ENCODE measurements around the gene AKAP13. TPM values are rescaled to one million over a fixed set of nuclear protein-coding genes. Genes with fewer than 3 reads are reported as not detected.
A peak's percentile ranks its signal among the peaks of the same experiment; 100 is the strongest.

Gene AKAP13
- total RNA-seq, 1 experiment from 2014 or later: 47.3 TPM

GRCh38 chr15:85443593-85444087, 63.2 kb downstream of the AKAP13 start:
- peaks cover 6% of the 10 kb centered on the region; the same call in 1 of the 2 replicates for H3K79me2 ChIP-seq (ENCODE audit: insufficient read depth, low read length)

More at GRCh38 chr15:85443593-85444087, 63.2 kb downstream of the AKAP13 start:
- Mint-ChIP-seq H3K27me3 (ENCODE audit: low read depth) (no peaks in the 10 kb centered on the region), H3K4me1 (peaks cover 20 to 27% of the 10 kb centered on the region in 2 experiments), H3K9me3 (peaks cover 4 to 12% of the 10 kb centered on the region in 2 experiments; a peak in 4 of 5 replicates), H3K36me3 (ENCODE audit: insufficient read depth in 1 of 3, low read depth in 3 of 3) (peaks cover 4 to 6% (median 5%) of the 10 kb centered on the region in 3 experiments; a peak in 5 of 7 replicates), H3K27ac (peak overlapping the region in 2 of 3 experiments; percentile 4 to 21; a peak in 3 of 7 replicates), H3K4me3 (no peak overlapping the region)
- Histone ChIP-seq H3K23ac (ENCODE audit: insufficient read length, low read depth, low read length) (no peak overlapping the region), H2BK20ac (ENCODE audit: low read depth, low read length, poor library complexity, severe bottlenecking) (no peak overlapping the region), H3K9me3 (ENCODE audit: control insufficient read depth, low read depth, low read length) (no peaks in the 10 kb centered on the region), H4K91ac (ENCODE audit: insufficient read length, low read depth, low read length) (no peak overlapping the region), H4K5ac (ENCODE audit: insufficient read length, low read depth, low read length) (no peak overlapping the region), H3K79me1 (ENCODE audit: insufficient read depth, low read depth, low read length, poor library complexity, severe bottlenecking) (no peaks in the 10 kb centered on the region), H3K4ac (ENCODE audit: low read depth, low read length) (no peak overlapping the region; the same call in 1 of the 2 replicates), H2AFZ (ENCODE audit: low read length) (no peak overlapping the region), H2BK120ac (ENCODE audit: low read depth, low read length, poor library complexity, severe bottlenecking) (no peak overlapping the region), H3K9ac (ENCODE audit: extremely low read depth, insufficient read length, low read length) (no peak overlapping the region), H3K4me2 (ENCODE audit: insufficient read depth, insufficient read length, low read length) (no peak overlapping the region), H3K56ac (ENCODE audit: insufficient read length, low read depth, low read length) (no peak overlapping the region), H3K27me3 (ENCODE audit: insufficient read depth, low read length) (no peaks in the 10 kb centered on the region), H3T11ph (ENCODE audit: low read length) (no peak overlapping the region), H2BK12ac (ENCODE audit: insufficient read length, low read depth, low read length) (no peak overlapping the region), H2AK5ac (ENCODE audit: insufficient read length, low read length) (no peak overlapping the region), H3K14ac (ENCODE audit: insufficient read depth, low read length) (no peak overlapping the region), H3K4me1 (ENCODE audit: insufficient read depth, low read length) (no peaks in the 10 kb centered on the region; the same call in 1 of the 2 replicates), H4K8ac (replicated peaks; ENCODE audit: insufficient read length, low read depth, low read length) (no peak overlapping the region), H3K18ac (ENCODE audit: insufficient read length, low read depth, low read length) (no peak overlapping the region), H4K20me1 (ENCODE audit: control insufficient read depth, insufficient read depth, insufficient read length) (no peaks in the 10 kb centered on the region), H2BK5ac (ENCODE audit: insufficient read length, low read length) (no peak overlapping the region), H2BK15ac (ENCODE audit: low read depth, low read length) (no peak overlapping the region), H3K23me2 (ENCODE audit: insufficient read length, low read depth, low read length, poor library complexity, severe bottlenecking) (no peaks in the 10 kb centered on the region), H3K27ac (ENCODE audit: insufficient read length, low read depth, low read length) (no peak overlapping the region)
- no peak for DNase-seq
- TF ChIP-seq, protein P1, sequence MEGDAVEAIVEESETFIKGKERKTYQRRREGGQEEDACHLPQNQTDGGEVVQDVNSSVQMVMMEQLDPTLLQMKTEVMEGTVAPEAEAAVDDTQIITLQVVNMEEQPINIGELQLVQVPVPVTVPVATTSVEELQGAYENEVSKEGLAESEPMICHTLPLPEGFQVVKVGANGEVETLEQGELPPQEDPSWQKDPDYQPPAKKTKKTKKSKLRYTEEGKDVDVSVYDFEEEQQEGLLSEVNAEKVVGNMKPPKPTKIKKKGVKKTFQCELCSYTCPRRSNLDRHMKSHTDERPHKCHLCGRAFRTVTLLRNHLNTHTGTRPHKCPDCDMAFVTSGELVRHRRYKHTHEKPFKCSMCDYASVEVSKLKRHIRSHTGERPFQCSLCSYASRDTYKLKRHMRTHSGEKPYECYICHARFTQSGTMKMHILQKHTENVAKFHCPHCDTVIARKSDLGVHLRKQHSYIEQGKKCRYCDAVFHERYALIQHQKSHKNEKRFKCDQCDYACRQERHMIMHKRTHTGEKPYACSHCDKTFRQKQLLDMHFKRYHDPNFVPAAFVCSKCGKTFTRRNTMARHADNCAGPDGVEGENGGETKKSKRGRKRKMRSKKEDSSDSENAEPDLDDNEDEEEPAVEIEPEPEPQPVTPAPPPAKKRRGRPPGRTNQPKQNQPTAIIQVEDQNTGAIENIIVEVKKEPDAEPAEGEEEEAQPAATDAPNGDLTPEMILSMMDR (conservative IDR thresholded peaks at IDR 0.05): no peak
- WGBS (ENCODE audit: extremely low coverage, insufficient read length, low lambda C conversion rate): no CpG with 5 or more reads among the region's 4 CpGs
